Measurements from ENCODE around the gene EMILIN3.

DNA sequence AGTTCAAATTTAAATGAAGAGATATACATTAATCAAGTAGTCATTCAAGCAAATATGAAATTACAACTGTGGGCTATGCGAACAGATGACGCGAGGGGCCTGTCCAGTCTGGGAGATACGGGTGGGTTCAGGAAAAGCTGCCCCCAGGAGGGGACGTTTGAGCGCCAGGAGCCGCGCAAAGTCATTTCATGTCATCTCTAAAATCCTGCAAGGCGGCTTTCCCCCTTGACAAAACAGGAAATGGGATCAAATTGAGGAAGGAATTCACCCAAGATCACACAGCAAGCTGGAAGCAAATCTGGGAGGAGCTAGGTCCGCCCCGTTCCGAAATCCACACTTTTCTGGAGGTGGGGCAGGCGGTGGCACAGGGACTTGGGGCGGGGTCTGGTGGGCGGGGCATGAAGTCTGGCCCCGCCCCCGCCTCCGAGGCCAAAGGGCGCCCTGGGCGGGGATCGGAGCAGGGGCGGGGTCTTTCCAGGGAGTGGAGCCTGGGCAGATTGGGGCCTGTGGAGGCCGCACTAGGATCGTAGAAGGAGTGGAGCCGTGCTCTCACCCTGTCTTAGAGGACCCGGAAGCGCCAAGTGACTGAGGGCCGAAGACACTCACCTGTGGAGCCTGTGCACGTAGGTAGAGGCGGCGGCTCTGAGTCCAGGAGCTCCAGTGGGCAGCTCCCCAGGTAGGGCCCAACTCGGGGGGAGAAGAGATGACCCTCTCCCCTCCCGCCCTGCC is 26.1 kb downstream of the EMILIN3 start, which contains the start of gene LPIN3:
- TF ChIP-seq, protein P1, sequence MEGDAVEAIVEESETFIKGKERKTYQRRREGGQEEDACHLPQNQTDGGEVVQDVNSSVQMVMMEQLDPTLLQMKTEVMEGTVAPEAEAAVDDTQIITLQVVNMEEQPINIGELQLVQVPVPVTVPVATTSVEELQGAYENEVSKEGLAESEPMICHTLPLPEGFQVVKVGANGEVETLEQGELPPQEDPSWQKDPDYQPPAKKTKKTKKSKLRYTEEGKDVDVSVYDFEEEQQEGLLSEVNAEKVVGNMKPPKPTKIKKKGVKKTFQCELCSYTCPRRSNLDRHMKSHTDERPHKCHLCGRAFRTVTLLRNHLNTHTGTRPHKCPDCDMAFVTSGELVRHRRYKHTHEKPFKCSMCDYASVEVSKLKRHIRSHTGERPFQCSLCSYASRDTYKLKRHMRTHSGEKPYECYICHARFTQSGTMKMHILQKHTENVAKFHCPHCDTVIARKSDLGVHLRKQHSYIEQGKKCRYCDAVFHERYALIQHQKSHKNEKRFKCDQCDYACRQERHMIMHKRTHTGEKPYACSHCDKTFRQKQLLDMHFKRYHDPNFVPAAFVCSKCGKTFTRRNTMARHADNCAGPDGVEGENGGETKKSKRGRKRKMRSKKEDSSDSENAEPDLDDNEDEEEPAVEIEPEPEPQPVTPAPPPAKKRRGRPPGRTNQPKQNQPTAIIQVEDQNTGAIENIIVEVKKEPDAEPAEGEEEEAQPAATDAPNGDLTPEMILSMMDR (IDR thresholded peaks at IDR 0.05; ENCODE audit: poor library complexity): peak; percentile 56
- no peak for TF ChIP-seq EZH2 (IDR thresholded peaks at IDR 0.05; ENCODE audit: borderline replicate concordance)
